ENCODE measurements around the gene TPST1.
"Not testable (repeated sequence)": the region's sequence is repeated elsewhere in the genome, so short reads cannot be mapped to it uniquely, and the experiment has no call there.

The TPST1 gene

GRCh38 chr7:66204822-66205740 lies at the start of gene TPST1:
TPST1 (plus strand) TSS chr7:66205334; CDS start chr7:66240426, 35,092 bp downstream.
- DNase-seq (ENCODE audit: low read depth in 2 of 2), result peak; percentile 58 to 60

- DNase-seq (ENCODE audit: low read depth in 2 of 2), result not testable (repeated sequence)
Measured at GRCh38 chr7:66156035-66156434, 49.1 kb upstream of the TPST1 start.

- no peak for DNase-seq (ENCODE audit: low read depth in 2 of 2)
Measured at GRCh38 chr7:66157060-66157459, 48.1 kb upstream of the TPST1 start.

- DNase-seq (ENCODE audit: low read depth in 2 of 2), result no peak
Measured at GRCh38 chr7:66162622-66163021, 42.5 kb upstream of the TPST1 start.

- DNase-seq (ENCODE audit: low read depth in 2 of 2), result no peak
Measured at GRCh38 chr7:66163186-66163610, 41.9 kb upstream of the TPST1 start.

GRCh38 chr7:66164356-66164755 lies 40.8 kb upstream of the TPST1 start:
- DNase-seq (ENCODE audit: low read depth in 2 of 2), result no peak

DNA sequence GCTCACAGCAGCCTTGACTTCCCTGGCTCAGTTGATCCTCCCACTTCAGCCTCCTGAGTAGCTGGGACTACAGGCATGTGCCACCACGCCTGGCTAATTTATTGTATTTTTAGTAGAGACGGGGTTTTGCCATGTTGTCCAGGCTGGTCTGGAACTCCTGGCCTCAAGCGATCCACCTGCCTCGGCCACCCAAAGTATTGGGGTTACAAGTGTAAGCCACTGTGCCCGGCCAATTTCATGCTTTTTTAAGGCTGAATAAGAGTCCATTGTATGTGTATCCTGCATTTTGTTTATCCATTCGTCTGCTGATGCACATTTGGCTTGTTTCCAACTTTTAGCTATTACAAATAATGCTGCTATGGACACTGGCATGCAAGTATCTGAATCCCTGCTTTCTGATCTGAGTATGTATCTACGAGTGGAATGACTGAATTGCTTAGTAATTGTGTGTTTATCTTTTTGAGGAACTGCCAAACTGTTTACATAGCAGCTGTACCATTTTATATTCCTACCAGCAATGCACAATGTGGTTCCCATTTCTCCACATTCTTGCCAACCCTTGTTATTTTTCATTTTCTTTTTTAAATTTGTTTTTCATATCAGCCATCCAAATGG lies 37.3 kb upstream of the TPST1 start:
- no peak for DNase-seq (ENCODE audit: low read depth in 2 of 2)

GRCh38 chr7:66169616-66170015 lies 35.5 kb upstream of the TPST1 start:
- no peak for DNase-seq (ENCODE audit: low read depth in 2 of 2)

DNA sequence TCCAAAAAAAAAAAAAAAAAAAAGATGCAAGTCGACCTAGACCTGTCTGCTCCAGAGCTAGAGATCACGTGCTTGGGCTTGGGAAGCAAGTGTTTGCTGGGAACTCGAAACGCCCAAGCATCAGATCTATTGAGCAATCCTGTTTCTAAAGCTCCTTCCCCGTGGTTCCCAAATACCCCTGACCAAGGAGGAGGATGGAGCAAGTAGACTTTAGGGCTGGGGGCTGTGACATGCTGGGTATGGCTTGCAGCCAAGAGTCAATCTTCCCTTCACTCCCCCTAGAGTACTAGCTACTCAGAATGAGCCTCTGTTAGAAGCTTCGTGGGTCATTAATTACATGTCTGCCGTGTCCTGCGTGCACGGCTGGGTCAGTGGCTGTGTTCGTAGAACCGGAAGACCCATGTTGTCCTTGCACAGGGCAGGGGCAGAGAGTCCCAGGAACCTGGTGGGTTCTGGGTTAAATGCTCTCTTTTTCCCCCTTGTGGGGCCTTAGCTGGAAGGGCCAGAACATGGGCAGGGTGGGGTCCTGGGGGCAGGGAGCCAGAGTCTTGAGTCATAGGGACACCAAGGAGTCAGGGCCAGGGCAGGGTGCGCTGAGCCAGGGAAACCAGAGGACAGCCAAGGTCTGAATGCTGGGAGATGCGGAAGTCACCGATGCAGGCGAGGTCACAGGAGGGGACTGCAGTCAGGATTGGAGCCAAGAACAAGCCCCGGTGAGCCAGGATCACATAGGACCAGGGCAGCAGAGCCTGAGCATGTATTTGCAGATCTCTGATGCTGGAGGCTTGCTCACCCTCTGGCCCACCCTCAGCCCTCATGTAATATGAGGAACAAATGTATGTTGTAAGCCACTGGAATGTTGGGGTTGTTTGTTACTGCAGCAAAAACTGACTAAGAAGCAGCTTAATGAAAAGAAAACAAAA lies 34.6 kb upstream of the TPST1 start:
- no peak for DNase-seq (ENCODE audit: low read depth in 2 of 2)

GRCh38 chr7:66172536-66173401 lies 32.4 kb upstream of the TPST1 start:
- DNase-seq (ENCODE audit: low read depth in 2 of 2), result not testable (repeated sequence)

DNA sequence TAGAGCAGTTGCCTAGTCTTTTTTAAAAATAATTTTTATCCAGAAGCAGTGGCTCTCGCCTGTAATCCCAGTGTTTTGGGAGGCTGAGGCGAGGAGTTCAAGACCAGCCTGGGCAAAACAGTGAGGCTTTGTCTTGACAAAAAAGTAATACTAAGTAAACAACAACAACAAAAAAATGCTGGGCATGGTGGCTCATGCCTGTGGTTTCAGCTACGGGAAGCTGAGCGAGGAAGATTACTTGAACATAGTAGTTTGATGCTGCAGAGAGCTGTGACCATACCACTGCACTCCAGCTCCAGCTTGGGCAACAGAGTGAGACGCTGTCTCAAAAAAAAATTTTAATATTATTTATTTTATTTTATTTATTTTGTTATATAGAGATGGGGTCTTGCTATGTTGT lies 31.3 kb upstream of the TPST1 start:
- DNase-seq (ENCODE audit: low read depth in 2 of 2), result no peak

DNA sequence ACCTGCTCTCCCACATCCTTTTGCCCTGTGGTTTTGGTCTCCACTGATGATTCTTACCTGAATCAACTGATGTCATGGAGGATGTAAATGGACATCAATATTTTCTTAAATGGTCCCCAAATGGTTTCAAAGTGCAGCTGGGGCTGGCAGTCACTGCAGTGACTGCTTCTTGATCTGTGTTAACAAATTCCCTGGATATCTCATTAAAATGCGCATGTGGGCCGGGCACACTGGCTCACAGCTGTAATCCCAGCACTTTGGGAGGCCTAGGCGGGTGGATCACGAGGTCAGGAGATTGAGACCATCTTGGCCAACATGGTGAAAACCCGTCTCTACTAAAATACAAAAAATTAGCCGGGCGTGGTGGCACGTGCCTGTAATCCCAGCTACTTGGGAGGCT lies 30.1 kb upstream of the TPST1 start:
- DNase-seq (ENCODE audit: low read depth in 2 of 2), result not testable (repeated sequence)

GRCh38 chr7:66176914-66177313 lies 28.2 kb upstream of the TPST1 start:
- DNase-seq (ENCODE audit: low read depth in 2 of 2), result no peak

DNA sequence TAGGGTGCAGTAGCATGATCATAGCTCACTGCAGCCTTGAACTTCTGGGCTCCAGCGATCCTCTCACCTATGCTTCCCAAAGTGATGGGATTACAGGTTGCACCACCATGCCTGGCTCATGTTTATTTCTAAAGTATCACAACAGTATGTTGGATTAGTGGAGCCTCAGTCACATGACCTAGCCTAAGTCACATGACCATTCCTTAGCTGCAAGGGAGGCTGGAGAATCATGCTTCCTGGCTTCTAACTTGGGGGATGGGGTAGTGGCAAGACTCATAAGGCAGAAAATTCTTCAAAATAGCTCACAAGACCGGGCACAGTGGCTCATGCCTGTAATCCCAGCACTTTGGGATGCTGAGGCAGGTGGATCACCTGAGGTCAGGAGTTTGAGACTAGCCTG lies 26.9 kb upstream of the TPST1 start:
- DNase-seq (ENCODE audit: low read depth in 2 of 2), result no peak

GRCh38 chr7:66181329-66181728 lies 23.8 kb upstream of the TPST1 start:
- no peak for DNase-seq (ENCODE audit: low read depth in 2 of 2)

GRCh38 chr7:66181845-66182244 lies 23.3 kb upstream of the TPST1 start:
- DNase-seq (ENCODE audit: low read depth in 2 of 2), result no peak

DNA sequence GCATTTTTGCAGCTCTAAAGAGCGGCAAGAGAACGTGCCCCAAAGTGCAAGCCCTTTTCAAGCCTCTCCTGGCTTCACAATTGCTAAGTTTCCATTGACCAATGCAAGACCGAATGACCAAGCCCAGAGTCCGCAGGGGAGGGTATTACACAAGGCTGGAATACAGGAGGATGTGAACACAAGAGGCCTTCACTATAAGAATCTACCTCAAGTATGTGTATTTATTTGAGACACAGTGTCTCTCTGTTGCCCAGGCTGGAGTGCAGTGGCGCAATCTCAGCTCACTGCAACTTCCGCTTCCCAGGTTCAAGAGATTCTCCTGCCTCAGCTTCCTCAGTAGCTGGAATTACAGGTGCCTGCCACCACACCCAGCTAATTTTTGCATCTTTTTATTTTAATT lies 22.2 kb upstream of the TPST1 start:
- DNase-seq (ENCODE audit: low read depth in 2 of 2), result no peak

DNA sequence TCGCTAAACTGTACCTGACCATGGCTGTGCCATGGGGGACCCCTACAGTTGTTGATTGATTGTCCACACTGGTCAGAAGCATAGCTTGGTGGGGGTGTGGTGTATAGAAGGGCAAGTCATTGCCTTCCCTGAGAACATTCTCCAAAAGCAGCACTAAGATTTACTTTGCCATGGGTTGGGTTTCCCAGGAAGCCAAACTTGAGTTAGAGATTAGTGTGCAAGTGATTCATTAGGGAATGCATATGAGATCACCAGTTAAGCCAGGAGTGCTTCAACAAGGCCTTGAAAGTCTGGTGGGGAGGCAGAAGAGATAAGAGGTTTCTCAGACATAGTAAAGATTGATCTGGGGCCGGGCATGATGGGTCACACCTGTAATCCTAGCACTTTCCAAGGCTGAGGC lies 21.4 kb upstream of the TPST1 start:
- no peak for DNase-seq (ENCODE audit: low read depth in 2 of 2)

DNA sequence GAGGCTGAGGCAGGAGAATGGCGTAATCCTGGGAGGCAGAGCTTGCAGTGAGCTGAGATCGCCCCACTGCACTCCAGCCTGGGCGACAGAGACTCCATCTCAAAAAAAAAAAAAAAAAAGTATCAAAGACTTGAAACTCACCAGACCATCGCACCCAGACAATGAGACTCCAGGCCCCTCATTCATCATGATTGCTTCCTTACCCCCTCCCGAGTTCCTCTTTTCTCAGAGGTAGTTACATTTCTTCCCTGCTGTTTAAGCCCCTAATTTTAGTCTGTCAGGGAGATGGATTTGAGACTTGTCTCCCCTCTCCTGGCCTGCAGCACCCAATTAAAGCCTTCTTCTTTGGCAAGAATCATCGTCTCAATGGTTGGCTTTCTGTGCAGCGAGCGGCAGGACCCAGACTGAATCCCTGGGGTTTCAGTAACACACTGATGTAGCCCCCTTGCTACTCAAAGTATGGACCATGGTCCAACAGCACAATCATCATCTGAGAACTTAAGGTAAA lies 19.4 kb upstream of the TPST1 start:
- no peak for DNase-seq (ENCODE audit: low read depth in 2 of 2)

- DNase-seq (ENCODE audit: low read depth in 2 of 2), result no peak
Measured at GRCh38 chr7:66186991-66187390, 18.1 kb upstream of the TPST1 start.

DNA sequence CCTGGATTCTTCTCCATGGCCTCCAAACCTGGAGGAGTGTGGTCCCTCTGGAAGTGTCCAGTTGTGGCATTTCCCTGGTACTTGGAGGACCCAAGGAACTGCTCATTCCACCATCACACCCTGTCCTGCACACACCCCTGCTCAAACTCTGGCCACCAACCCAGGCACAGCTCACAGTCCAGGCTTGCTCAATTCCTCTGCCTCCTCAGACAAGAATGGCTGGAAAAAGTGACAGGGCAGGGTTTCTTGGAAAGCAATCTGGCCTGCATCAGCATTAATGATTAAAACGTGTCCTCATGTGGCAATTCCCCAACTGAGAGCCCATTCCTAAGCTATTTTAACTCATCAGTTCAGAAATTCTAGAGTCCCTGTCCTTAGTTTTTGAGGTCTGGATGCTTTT lies 17.2 kb upstream of the TPST1 start:
- DNase-seq (ENCODE audit: low read depth in 2 of 2), result no peak
